Karpas-422 (cell line): ENCODE data around the gene BIRC3. TPM values are rescaled to one million over a fixed set of nuclear protein-coding genes. Genes with fewer than 3 reads are reported as not detected.

Experiments
- DNase-seq: peaks from one replicate; pipeline ENCODE4 v3.0.0-alpha.2; 2015
- H2AFZ ChIP-seq: fragments of 200-600 bp; sonication (generic); 2 replicates; pipeline ENCODE4 v1.6.1; 2014; ENCODE audit warnings: antibody characterized with exemption, low read length, mixed read lengths
- H3K27ac ChIP-seq: fragments of 200-600 bp; sonication (generic); 2 replicates; pipeline ENCODE4 v1.5.1; 2014; ENCODE audit warnings: mild to moderate bottlenecking, low read length, moderate library complexity
- H3K27me3 ChIP-seq: fragments of 200-600 bp; sonication (generic); 2 replicates; pipeline ENCODE4 v1.6.1; 2014; ENCODE audit warnings: low read length, mixed read lengths
- H3K36me3 ChIP-seq: fragments of 200-600 bp; sonication (generic); 2 replicates; pipeline ENCODE4 v1.6.1; 2014; ENCODE audit warnings: low read length, mixed read lengths; ENCODE audit not compliant: insufficient read depth
- H3K4me1 ChIP-seq: fragments of 200-600 bp; sonication (generic); 2 replicates; pipeline ENCODE4 v1.6.1; 2014; ENCODE audit warnings: mild to moderate bottlenecking, low read length, mixed read lengths
- H3K4me2 ChIP-seq: fragments of 200-600 bp; sonication (generic); 2 replicates; pipeline ENCODE4 v1.6.1; 2014; ENCODE audit warnings: low read length, low read depth, mild to moderate bottlenecking; ENCODE audit not compliant: poor library complexity, severe bottlenecking
- H3K4me3 ChIP-seq: fragments of 200-600 bp; sonication (generic); 2 replicates; pipeline ENCODE4 v1.5.1; 2014; ENCODE audit warnings: mild to moderate bottlenecking, antibody characterized with exemption, low read length, mixed read lengths
- H3K79me2 ChIP-seq: fragments of 200-600 bp; sonication (generic); 2 replicates; pipeline ENCODE4 v1.6.1; 2014; ENCODE audit warnings: mild to moderate bottlenecking, low read length, mixed read lengths
- H3K9ac ChIP-seq: fragments of 200-600 bp; sonication (generic); 2 replicates; pipeline ENCODE4 v1.6.0; 2014; ENCODE audit warnings: low read length
- H3K9me2 ChIP-seq: fragments of 200-600 bp; sonication (generic), shearing (Covaris generic); replicated peaks from 2 replicates; pipeline ENCODE4 v1.6.0; 2014; ENCODE audit warnings: mild to moderate bottlenecking, low read length, moderate library complexity; ENCODE audit not compliant: insufficient read depth
- H3K9me3 ChIP-seq: fragments of 300-700, 200-600 bp; sonication (generic); 2 replicates; pipeline ENCODE4 v1.6.1; 2014; ENCODE audit warnings: low read length, mixed read lengths
- H4K20me1 ChIP-seq: fragments of 200-600 bp; sonication (generic); 2 replicates; pipeline ENCODE4 v1.6.1; 2014; ENCODE audit warnings: mild to moderate bottlenecking, antibody characterized with exemption, low read length, low read depth; ENCODE audit not compliant: insufficient read depth
- total RNA-seq: library from RNA; depleted of rRNA; stranded (reverse); fragments of >200 nt; shearing (Covaris generic); gene quantifications from 2 replicates; pipeline ENCODE4 v1.2.3, GENCODE V29; 2014; ENCODE audit warnings: low replicate concordance

Gene BIRC3
- total RNA-seq, 1 experiment from 2014 or later = 0.52 TPM

DNA sequence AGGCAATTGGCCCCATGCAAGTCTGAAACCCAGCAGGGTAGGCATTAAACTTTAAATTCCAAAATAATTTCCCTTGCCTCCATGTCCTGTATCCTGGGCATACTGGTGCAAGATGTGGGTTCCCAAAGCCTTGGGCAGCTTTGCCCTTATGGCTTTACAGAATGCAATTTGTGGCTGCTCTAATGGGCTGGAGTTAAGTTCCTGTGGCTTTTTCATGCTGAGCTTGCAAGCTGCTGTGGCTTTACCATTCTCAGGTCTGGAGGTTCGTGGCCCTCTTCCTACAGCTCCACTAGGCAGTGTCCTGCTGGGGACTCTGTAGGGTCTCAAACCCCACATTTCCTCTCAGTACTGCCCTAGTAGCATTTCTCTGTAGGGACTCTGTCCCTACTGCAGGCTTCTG lies 15.0 kb upstream of the BIRC3 start:
- H3K4me1 ChIP-seq = peaks cover 8% of the 10 kb centered on the region
- H3K9me2 ChIP-seq = no peaks in the 10 kb centered on the region
- H4K20me1 ChIP-seq = no peaks in the 10 kb centered on the region
- no peak for DNase-seq
- no peak overlapping the region for H3K27ac ChIP-seq
- peaks cover 7% of the 10 kb centered on the region; the same call in 1 of the 2 replicates for H3K27me3 ChIP-seq
- no peak overlapping the region for H3K4me2 ChIP-seq
- H3K79me2 ChIP-seq = no peaks in the 10 kb centered on the region
- H3K9ac ChIP-seq = no peak overlapping the region
- H3K4me3 ChIP-seq = no peak overlapping the region
- H2AFZ ChIP-seq = no peak overlapping the region
- H3K36me3 ChIP-seq = no peaks in the 10 kb centered on the region
- H3K9me3 ChIP-seq = no peaks in the 10 kb centered on the region

DNA sequence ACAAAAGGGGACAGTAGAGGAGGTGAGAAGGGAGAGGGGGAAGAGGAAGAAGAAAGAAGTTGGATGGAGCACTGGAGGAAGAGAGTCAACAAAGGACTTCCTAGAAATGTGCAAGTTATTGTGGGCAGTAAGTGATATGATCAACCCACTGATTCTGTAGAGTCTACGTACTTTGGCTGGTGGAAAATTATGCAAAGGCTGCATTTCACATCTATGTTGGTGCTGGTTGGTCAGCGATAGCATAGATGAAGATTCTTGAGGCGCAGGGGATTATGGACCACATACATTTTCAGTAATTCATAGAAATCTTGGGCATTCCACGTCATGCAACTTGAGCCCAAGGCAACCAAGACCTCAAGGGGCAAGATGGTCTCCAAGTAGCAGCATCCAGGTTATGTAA lies 12.6 kb upstream of the BIRC3 start:
- H3K9ac ChIP-seq = no peak overlapping the region
- no peak overlapping the region for H3K4me3 ChIP-seq
- H3K4me2 ChIP-seq = no peak overlapping the region
- no peaks in the 10 kb centered on the region for H3K79me2 ChIP-seq
- peaks cover 9% of the 10 kb centered on the region for H3K4me1 ChIP-seq
- no peak overlapping the region for H3K27ac ChIP-seq
- H3K9me2 ChIP-seq = no peaks in the 10 kb centered on the region
- H3K36me3 ChIP-seq = no peaks in the 10 kb centered on the region
- H3K27me3 ChIP-seq = peaks cover 7% of the 10 kb centered on the region; the same call in 1 of the 2 replicates
- no peaks in the 10 kb centered on the region for H4K20me1 ChIP-seq
- no peaks in the 10 kb centered on the region for H3K9me3 ChIP-seq
- H2AFZ ChIP-seq = no peak overlapping the region
- DNase-seq = no peak

DNA sequence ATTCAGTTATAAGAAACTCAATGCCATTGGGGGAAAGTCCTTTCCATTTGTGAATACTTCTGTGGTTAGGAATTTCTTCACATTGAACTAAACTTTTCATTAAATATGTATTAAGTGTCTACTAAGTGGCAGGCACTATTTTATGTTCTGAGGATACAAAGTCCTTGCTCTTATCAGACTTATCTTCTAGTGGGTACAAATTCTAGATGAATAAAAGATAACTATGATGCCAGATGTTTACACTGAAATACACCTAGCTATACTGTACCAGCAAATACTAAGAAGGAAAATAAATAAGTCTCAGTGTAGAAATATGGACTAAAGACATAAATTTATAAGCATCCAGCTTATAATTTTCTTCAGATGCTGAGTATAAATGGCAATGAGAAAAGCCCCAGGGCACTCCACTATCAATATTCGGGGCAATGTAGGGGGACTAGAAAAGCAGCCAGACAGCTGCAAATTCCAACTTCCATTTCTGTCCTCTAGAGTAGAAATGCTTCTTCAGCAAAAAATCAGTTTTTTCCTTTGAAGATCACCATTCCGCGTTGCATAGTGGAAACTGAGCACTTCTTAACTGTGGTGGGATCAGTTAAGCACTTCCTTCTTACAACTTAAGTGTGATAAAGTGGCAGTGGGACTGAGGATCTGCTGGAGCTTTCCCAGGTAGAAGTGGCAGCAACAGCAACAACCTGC lies 11.8 kb upstream of the BIRC3 start:
- Histone ChIP-seq H3K27ac (no peak overlapping the region), H3K36me3 (no peaks in the 10 kb centered on the region), H3K4me1 (peaks cover 9% of the 10 kb centered on the region), H3K9me2 (no peaks in the 10 kb centered on the region), H3K9me3 (no peaks in the 10 kb centered on the region), H3K79me2 (no peaks in the 10 kb centered on the region), H3K4me3 (no peak overlapping the region), H3K9ac (no peak overlapping the region), H2AFZ (no peak overlapping the region), H3K27me3 (peaks cover 7% of the 10 kb centered on the region; the same call in 1 of the 2 replicates), H4K20me1 (no peaks in the 10 kb centered on the region), H3K4me2 (no peak overlapping the region)
- DNase-seq = no peak

DNA sequence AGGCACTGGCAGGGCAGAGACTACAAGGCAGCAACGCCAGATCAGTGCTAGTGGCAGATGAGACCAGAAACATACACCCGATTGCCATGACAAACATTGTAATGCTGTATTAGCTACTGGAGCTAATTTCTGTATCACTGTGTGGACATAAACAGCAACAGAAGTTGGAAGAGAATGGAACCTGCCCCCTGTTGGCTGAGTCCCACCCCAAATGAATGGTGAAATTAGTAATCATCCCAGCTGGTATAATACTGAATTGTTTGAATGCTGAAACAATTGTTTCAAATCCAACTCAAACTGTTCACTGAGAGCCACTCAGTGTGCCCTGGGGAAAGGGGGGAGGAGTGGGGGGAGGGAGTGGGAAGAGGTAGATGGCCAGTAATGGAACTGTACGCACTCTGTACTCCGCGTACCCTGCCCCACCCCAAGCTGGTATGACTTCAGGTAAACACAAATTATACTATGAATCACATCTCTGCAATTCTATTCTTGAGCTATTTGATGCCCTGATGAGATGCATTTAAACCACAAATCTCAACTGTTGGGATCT lies 11.2 kb upstream of the BIRC3 start:
- Histone ChIP-seq H3K4me2 (no peak overlapping the region), H3K9me3 (no peaks in the 10 kb centered on the region), H3K27me3 (peaks cover 7% of the 10 kb centered on the region; the same call in 1 of the 2 replicates), H4K20me1 (no peaks in the 10 kb centered on the region), H3K79me2 (no peaks in the 10 kb centered on the region), H2AFZ (no peak overlapping the region), H3K27ac (no peak overlapping the region), H3K9me2 (no peaks in the 10 kb centered on the region), H3K9ac (no peak overlapping the region), H3K4me1 (peaks cover 9% of the 10 kb centered on the region), H3K36me3 (no peaks in the 10 kb centered on the region), H3K4me3 (no peak overlapping the region)
- DNase-seq = no peak

DNA sequence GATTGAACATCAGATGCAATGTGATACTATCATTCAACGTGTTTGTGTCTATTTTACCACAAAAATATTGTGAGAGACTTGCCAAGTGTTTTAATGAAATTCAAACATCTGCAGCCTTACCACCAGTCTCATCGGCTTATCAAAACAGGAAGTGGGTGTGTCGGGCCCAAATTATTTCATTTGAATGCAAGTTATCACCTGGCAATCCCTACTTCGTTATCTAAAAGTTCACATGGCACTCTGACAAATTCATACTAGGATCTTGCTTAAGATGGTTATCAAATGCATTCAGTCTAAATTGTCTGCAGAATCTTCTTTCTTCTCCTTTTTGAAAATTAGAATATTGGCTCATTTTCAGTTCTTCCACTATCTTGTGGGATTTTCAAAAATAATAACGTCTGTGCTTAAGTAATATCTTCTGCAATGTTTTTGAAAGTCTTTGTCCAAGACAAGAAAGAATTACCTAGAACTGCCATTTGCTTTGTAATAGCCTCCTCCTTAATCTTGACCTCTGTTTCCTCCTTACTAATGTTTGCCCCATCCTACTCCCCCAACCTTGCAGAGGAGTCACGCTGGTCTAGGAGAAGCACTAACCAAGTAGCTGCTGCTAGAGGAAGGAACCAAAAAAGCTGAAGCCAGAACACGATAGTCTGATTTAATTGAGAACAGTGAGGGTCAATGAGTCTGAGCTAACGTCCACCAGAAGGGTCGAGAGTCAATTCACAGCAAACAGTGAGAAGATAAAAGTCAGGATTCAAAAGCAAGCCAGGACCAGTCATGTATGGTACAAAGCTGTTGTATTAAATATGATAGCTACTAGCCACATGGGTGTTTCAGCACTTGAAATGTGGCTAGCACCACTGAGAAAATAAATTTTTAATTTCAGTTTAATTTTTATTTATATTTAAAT lies 10.2 kb upstream of the BIRC3 start:
- Histone ChIP-seq H3K79me2 (no peaks in the 10 kb centered on the region), H3K27me3 (peaks cover 3% of the 10 kb centered on the region; the same call in 1 of the 2 replicates), H3K9me3 (no peaks in the 10 kb centered on the region), H3K4me1 (peaks cover 9% of the 10 kb centered on the region), H3K27ac (no peak overlapping the region), H3K9ac (no peak overlapping the region), H4K20me1 (no peaks in the 10 kb centered on the region), H3K36me3 (no peaks in the 10 kb centered on the region), H3K4me2 (peak overlapping the region; percentile 9), H3K4me3 (no peak overlapping the region), H2AFZ (0 out of 2 replicates have a peak overlapping the region, but pooled peaks have one; percentile 5), H3K9me2 (no peaks in the 10 kb centered on the region)
- peak; percentile 58 for DNase-seq

DNA sequence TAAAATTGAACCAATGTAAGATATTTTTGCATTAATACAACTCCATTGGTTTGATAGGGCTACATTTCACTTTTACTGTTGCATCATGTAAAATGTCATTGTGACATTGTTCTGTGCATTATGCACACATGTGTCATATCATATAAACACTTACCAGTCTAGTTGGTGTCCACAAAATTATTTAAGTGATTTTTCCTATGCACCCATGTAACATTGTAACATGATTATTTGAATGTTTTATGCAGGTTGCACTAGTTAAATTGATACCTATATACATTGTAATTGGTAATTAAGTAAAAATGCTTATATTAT lies 9.6 kb upstream of the BIRC3 start:
- no peaks in the 10 kb centered on the region for H3K36me3 ChIP-seq
- no peak overlapping the region for H3K27ac ChIP-seq
- no peak overlapping the region for H3K9ac ChIP-seq
- DNase-seq = no peak
- no peak overlapping the region for H3K4me2 ChIP-seq
- peaks cover 3% of the 10 kb centered on the region; the same call in 1 of the 2 replicates for H3K27me3 ChIP-seq
- peaks cover 9% of the 10 kb centered on the region for H3K4me1 ChIP-seq
- H3K79me2 ChIP-seq = no peaks in the 10 kb centered on the region
- H4K20me1 ChIP-seq = no peaks in the 10 kb centered on the region
- H3K4me3 ChIP-seq = no peak overlapping the region
- H3K9me3 ChIP-seq = no peaks in the 10 kb centered on the region
- H2AFZ ChIP-seq = no peak overlapping the region
- no peaks in the 10 kb centered on the region for H3K9me2 ChIP-seq

DNA sequence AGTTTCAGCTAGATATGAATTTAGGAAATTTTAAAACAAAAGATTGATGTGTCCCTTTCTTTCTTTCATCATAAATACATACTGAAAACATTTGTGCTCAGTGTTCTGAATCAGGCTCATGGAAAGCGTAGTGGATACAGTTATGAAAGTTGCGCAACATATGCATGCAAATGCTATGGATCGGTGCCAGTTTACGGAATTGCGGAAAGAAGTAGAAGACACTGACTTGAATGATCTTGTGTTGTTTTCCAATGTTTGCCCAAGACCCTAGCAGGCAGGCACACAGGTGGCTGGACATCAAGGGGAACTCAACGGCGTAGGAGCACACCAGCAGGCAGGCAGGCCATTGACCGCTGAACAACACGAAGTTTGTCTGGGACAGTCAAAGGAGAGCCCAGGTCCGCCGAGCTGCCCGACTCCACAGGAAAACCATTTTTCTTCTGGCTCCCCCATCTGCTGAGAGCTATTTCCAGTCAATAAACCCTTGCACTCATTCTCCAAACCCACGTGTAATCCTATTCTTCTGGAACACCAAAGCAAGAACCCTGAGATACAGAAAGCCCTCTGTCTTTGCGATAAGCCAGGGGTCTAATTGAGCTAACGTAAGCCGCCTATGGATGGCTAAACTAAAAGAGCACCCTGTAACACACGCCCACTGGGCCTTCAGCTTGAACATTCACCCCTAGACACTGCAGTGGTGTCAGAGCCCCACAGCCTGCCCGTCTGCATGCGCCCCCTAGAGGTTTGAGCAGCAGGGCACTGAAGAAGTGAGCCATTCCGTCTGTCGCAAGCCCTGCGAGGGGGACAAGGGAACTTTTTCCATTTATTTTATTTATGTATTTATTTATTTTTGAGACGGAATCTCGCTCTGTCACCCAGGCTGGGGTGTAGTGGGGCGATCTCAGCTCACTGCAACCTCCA lies 7.4 kb upstream of the BIRC3 start:
- no peaks in the 10 kb centered on the region for H3K79me2 ChIP-seq
- H3K9me2 ChIP-seq = no peaks in the 10 kb centered on the region
- H3K4me1 ChIP-seq = peaks cover 9% of the 10 kb centered on the region
- H3K36me3 ChIP-seq = no peaks in the 10 kb centered on the region
- H3K27ac ChIP-seq = no peak overlapping the region
- H3K9ac ChIP-seq = no peak overlapping the region
- H3K9me3 ChIP-seq = no peaks in the 10 kb centered on the region
- no peak overlapping the region for H3K4me3 ChIP-seq
- peak; percentile 84 for DNase-seq
- H3K27me3 ChIP-seq = peaks cover under 1% of the 10 kb centered on the region; the same call in 1 of the 2 replicates
- no peak overlapping the region for H2AFZ ChIP-seq
- no peaks in the 10 kb centered on the region for H4K20me1 ChIP-seq
- no peak overlapping the region for H3K4me2 ChIP-seq
